ENCODE measurements around the gene WDR38. TPM values are rescaled to one million over a fixed set of nuclear protein-coding genes. Genes with fewer than 3 reads are reported as not detected.

Gene WDR38
- total and polyA plus RNA-seq, 2 of the 13 experiments (the other 11 are each of a cell fraction or from before 2014, with no cell fraction given), result not detected

GRCh38 chr9:124869466-124869985 is 16.3 kb downstream of the WDR38 start (continued):
- TF ChIP-seq HMGXB4 (CRISPR knock-in tag; IDR thresholded peaks at IDR 0.05; ENCODE audit: borderline replicate concordance in 1 of 2, low read depth in 1 of 2), result peak in 1 of 2 experiments; percentile 27; a peak in 1 of 4 replicates
- TF ChIP-seq KLF16 (CRISPR knock-in tag; IDR thresholded peaks at IDR 0.05), result 0 out of 4 replicates have a peak, but pooled peaks of 1 of the 2 experiments have one; percentile 36
- no peak for TF ChIP-seq ZNF749 (CRISPR knock-in tag; IDR thresholded peaks at IDR 0.05; ENCODE audit: borderline replicate concordance)
- TF ChIP-seq CBX2 (IDR thresholded peaks at IDR 0.05; ENCODE audit: low read depth, low read length), result no peak
- TF ChIP-seq CBX2 (CRISPR knock-in tag; IDR thresholded peaks at IDR 0.05; ENCODE audit: low read depth), result no peak
- 0 out of 2 replicates have a peak, but pooled peaks have one; percentile 38 for TF ChIP-seq CHCHD3 (CRISPR knock-in tag; IDR thresholded peaks at IDR 0.05)
- TF ChIP-seq AGO2 (optimal IDR thresholded peaks at IDR 0.05; ENCODE audit: low read depth, low read length), result no peak
- TF ChIP-seq ZNF549 (CRISPR knock-in tag; IDR thresholded peaks at IDR 0.05), result no peak
- TF ChIP-seq ZNF572 (CRISPR knock-in tag; IDR thresholded peaks at IDR 0.05), result 0 out of 2 replicates have a peak, but pooled peaks have one; percentile 67
- TF ChIP-seq ZNF326 (CRISPR knock-in tag; IDR thresholded peaks at IDR 0.05; ENCODE audit: borderline replicate concordance), result no peak
- TF ChIP-seq ZNF12 (CRISPR knock-in tag; IDR thresholded peaks at IDR 0.05), result no peak
- TF ChIP-seq NR3C1 (CRISPR knock-in tag; IDR thresholded peaks at IDR 0.05), result no peak
- TF ChIP-seq ZNF180 (CRISPR knock-in tag; IDR thresholded peaks at IDR 0.05; ENCODE audit: borderline replicate concordance, low read depth), result no peak
